Measurements from ENCODE around the gene KIF3C.

DNA sequence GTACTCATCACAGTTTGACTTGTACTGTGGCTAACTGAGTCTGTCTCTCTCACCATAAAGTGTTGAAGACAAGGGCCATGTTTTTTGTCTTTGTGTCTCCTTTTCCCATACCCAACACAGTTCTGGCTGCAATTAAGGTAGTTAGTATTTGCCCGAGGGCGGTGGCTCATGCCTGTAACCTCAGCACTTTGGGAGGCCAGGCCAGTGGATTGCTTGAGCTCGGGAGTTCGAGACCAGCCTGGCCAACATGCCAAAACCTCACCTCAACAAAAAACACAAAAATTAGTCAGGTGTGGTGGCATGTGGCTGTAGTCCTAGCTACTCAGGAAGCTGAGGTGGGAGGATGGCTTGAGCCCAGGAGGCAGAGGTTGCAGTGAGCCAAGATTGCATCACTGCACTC lies 6.9 kb upstream of the KIF3C start:
- TF ChIP-seq, protein P1, sequence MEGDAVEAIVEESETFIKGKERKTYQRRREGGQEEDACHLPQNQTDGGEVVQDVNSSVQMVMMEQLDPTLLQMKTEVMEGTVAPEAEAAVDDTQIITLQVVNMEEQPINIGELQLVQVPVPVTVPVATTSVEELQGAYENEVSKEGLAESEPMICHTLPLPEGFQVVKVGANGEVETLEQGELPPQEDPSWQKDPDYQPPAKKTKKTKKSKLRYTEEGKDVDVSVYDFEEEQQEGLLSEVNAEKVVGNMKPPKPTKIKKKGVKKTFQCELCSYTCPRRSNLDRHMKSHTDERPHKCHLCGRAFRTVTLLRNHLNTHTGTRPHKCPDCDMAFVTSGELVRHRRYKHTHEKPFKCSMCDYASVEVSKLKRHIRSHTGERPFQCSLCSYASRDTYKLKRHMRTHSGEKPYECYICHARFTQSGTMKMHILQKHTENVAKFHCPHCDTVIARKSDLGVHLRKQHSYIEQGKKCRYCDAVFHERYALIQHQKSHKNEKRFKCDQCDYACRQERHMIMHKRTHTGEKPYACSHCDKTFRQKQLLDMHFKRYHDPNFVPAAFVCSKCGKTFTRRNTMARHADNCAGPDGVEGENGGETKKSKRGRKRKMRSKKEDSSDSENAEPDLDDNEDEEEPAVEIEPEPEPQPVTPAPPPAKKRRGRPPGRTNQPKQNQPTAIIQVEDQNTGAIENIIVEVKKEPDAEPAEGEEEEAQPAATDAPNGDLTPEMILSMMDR (IDR thresholded peaks at IDR 0.05): no peak
- TF ChIP-seq POLR2A (IDR thresholded peaks at IDR 0.05) (no peak), EP300 (IDR thresholded peaks at IDR 0.05) (no peak), POLR2AphosphoS5 (IDR thresholded peaks at IDR 0.05) (no peak)
